Measurements from ENCODE around the gene LYSMD2. TPM values are rescaled to one million over a fixed set of nuclear protein-coding genes. Genes with fewer than 3 reads are reported as not detected.

The LYSMD2 gene
- total and polyA plus RNA-seq, 2 of the 8 experiments (the other 6 are each of a cell fraction or from before 2014, with no cell fraction given) = 2.2 to 2.7 TPM

DNA sequence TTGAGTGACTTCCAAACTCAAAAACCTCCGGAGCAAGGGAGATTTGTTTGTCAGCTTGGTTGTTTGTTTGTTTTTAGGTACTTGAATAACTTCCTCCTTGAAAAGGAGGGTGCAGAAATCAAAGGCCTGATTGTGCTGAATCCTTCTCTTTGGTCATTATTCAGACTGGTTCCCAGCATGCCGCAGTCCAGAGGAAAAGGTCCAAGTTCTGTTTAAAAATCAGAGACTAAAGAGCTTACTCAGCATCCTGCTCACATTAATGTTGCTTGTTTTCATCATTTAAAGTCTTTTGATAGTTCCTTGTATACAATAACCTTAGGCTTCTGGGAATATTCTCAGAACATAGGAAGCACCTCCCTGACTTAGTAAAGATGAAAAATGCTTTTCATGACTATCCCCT, 57.1 kb downstream of the LYSMD2 start (continued):
- TF ChIP-seq, protein P1, sequence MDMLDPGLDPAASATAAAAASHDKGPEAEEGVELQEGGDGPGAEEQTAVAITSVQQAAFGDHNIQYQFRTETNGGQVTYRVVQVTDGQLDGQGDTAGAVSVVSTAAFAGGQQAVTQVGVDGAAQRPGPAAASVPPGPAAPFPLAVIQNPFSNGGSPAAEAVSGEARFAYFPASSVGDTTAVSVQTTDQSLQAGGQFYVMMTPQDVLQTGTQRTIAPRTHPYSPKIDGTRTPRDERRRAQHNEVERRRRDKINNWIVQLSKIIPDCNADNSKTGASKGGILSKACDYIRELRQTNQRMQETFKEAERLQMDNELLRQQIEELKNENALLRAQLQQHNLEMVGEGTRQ (IDR thresholded peaks at IDR 0.05; ENCODE audit: low read length) = no peak
- TF ChIP-seq EGR1 (IDR thresholded peaks at IDR 0.05; ENCODE audit: borderline replicate concordance, low read depth, low read length) = no peak
- TF ChIP-seq, protein P2, sequence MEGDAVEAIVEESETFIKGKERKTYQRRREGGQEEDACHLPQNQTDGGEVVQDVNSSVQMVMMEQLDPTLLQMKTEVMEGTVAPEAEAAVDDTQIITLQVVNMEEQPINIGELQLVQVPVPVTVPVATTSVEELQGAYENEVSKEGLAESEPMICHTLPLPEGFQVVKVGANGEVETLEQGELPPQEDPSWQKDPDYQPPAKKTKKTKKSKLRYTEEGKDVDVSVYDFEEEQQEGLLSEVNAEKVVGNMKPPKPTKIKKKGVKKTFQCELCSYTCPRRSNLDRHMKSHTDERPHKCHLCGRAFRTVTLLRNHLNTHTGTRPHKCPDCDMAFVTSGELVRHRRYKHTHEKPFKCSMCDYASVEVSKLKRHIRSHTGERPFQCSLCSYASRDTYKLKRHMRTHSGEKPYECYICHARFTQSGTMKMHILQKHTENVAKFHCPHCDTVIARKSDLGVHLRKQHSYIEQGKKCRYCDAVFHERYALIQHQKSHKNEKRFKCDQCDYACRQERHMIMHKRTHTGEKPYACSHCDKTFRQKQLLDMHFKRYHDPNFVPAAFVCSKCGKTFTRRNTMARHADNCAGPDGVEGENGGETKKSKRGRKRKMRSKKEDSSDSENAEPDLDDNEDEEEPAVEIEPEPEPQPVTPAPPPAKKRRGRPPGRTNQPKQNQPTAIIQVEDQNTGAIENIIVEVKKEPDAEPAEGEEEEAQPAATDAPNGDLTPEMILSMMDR (IDR thresholded peaks at IDR 0.05; ENCODE audit: control extremely low read depth in 1 of 3, insufficient read depth in 1 of 3, low read depth in 1 of 3, low read length in 3 of 3) = no peak
- TF ChIP-seq KDM4A (IDR thresholded peaks at IDR 0.05; ENCODE audit: low read depth, low read length, severe bottlenecking) = no peak
- no peak for TF ChIP-seq SIN3A (conservative IDR thresholded peaks at IDR 0.05 in 1 of 2, IDR thresholded peaks at IDR 0.05 in 1 of 2; ENCODE audit: low read depth in 1 of 2, low read length in 2 of 2)
- TF ChIP-seq TCF12 (IDR thresholded peaks at IDR 0.05; ENCODE audit: low read depth, low read length) = no peak
- no peak for TF ChIP-seq SP4 (IDR thresholded peaks at IDR 0.05; ENCODE audit: low read length)
- TF ChIP-seq RNF2 (IDR thresholded peaks at IDR 0.05; ENCODE audit: borderline replicate concordance, low read depth, low read length, missing control alignments, poor library complexity, severe bottlenecking) = no peak

All from H1 (cell line).